Spleen (tissue), 7 donors: ENCODE results near the gene DICER1.

Source experiments
- POLR2A ChIP-seq, 3 donors: fragments of 450-650 bp; IDR thresholded peaks; one replicate each; pipeline ENCODE4 v1.5.1; 2017; ENCODE audit warnings: antibody characterized with exemption in 3 of 3, mild to moderate bottlenecking in 1 of 3
- TF ChIP-seq, protein P1 (sequence below), 11 experiments: fragments of 200-600 bp in 7 of 11; fragments of 450-650 bp in 4 of 11; sonication (generic) in 4 of 11; IDR thresholded peaks in 8 of 11; conservative IDR thresholded peaks in 3 of 11; 1 replicate in 7 of 11; 2 replicates in 4 of 11; pipeline versions ENCODE4 v1.4.0 to v1.8.0; 2016 to 2021; ENCODE audit warnings: antibody characterized with exemption in 11 of 11, inconsistent platforms in 4 of 11, mild to moderate bottlenecking in 1 of 11
- donor health status: DM: no; HTN: no; CAD: no; lungs with moderate emphysema.
- donor health status: DM: no; HTN: no; CAD: no.
- donor health status: DM: no; HTN: no; CAD: no.

DNA sequence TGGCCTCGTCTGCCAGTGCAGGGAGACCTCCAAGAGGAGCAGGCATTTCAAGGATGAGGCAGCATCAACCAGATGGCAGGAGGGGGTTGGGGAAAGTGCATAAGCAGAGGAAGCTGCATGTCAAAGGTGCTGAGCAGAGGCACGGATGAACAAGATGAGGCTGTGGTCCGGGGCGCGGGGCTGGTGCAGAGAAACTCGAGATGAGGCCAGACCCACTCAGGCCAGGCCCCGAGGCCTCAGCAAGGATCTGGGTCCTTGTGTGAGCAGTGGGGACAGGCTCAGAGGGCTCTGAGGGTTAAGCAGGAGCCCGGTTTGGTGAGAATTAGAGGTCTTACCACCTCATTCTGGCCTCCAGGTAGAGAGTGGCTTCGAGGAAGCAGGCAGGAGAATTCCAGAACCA is 98.8 kb downstream of the DICER1 start:
- TF ChIP-seq, protein P1, sequence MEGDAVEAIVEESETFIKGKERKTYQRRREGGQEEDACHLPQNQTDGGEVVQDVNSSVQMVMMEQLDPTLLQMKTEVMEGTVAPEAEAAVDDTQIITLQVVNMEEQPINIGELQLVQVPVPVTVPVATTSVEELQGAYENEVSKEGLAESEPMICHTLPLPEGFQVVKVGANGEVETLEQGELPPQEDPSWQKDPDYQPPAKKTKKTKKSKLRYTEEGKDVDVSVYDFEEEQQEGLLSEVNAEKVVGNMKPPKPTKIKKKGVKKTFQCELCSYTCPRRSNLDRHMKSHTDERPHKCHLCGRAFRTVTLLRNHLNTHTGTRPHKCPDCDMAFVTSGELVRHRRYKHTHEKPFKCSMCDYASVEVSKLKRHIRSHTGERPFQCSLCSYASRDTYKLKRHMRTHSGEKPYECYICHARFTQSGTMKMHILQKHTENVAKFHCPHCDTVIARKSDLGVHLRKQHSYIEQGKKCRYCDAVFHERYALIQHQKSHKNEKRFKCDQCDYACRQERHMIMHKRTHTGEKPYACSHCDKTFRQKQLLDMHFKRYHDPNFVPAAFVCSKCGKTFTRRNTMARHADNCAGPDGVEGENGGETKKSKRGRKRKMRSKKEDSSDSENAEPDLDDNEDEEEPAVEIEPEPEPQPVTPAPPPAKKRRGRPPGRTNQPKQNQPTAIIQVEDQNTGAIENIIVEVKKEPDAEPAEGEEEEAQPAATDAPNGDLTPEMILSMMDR (IDR thresholded peaks at IDR 0.05 in 8 of 11, conservative IDR thresholded peaks at IDR 0.05 in 3 of 11) = no peak
- TF ChIP-seq POLR2A (IDR thresholded peaks at IDR 0.05) = no peak
